Pulmonary artery endothelial cell (primary cell): ENCODE results near the gene INTU. TPM values are rescaled to one million over a fixed set of nuclear protein-coding genes. Genes with fewer than 3 reads are reported as not detected.
"Not testable (repeated sequence)": the region's sequence is repeated elsewhere in the genome, so short reads cannot be mapped to it uniquely, and the experiment has no call there.

Experiments used
- DNase-seq: peaks from one replicate; pipeline ENCODE4 v3.0.0-alpha.2; 2011; ENCODE audit warnings: low read depth, low spot score
- total RNA-seq: library from RNA; depleted of rRNA; stranded (reverse); fragments of >200 nt; gene quantifications from 2 replicates; pipeline ENCODE4 v1.2.3, GENCODE V29; 2014

Gene INTU
- total RNA-seq, 1 donor from 2014 or later, result 2.0 TPM

DNA sequence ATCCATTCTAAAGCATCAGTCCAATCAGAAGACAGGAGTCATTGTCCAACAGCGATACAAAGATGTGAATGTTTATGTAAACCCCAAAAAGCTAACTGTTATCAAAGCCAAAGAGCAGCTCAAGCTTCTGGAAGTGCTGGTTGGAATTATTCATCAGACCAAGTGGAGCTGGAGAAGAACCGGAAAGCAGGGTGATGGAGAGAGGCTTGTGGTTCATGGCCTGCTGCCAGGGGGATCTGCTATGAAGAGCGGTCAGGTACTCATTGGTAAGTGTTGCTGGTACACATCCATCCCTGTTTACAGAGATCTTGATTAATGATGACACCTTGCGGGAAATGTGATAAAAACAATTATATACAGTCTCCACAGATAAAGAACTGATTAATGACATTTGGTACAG is 11.0 kb downstream of the INTU start:
- DNase-seq, result no peak

GRCh38 chr4:127648061-127648460 is 15.3 kb downstream of the INTU start:
- DNase-seq, result no peak

- not testable (repeated sequence) for DNase-seq
Observed at GRCh38 chr4:127655590-127655989, 22.8 kb downstream of the INTU start.

DNA sequence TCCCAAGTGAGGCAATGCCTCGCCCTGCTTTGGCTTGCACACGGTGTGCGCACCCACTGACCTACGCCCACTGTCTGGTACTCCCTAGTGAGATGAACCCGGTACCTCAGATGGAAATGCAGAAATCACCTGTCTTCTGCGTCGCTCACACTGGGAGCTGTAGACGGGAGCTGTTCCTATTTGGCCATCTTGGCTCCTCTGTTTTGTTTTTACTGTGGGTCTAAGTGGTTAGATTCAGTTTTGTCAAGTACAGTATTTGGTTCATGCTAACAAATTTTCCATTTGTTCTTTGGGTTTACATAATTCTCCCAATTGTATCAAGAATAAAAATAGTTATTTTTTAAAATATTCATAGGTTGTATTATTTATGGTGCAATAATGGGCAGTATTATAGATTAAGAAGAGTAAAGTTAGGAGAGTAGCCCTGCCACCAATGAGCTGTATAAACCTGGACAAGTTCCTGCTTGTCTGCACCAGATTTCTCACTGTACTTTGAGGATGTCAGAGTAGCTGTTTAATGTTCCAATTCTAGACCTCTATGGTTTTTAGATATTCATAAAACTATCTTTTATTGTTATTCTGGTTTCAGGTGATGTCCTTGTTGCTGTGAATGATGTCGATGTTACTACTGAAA is 23.4 kb downstream of the INTU start:
- no peak for DNase-seq

- no peak for DNase-seq
Observed at GRCh38 chr4:127660284-127660885, 27.6 kb downstream of the INTU start.

DNA sequence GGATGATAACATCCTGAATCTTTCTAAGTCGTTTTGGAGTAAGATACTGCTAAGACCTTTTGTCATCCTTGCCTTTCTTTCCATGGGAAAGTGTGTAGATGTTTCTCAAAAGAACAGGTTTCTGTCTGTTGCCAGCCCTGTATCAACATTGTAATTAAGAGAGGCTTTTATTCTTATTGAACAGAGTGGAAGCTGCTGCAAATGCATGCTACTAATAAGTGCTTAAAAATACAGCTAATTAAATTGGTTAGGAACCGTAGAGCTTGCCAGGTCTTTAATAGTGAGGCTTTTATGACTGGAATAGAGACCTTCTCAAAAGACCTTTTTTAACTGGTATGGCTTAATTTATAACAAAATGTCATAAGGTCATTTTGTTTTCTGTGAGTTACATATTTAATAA is 34.4 kb downstream of the INTU start:
- no peak for DNase-seq

DNA sequence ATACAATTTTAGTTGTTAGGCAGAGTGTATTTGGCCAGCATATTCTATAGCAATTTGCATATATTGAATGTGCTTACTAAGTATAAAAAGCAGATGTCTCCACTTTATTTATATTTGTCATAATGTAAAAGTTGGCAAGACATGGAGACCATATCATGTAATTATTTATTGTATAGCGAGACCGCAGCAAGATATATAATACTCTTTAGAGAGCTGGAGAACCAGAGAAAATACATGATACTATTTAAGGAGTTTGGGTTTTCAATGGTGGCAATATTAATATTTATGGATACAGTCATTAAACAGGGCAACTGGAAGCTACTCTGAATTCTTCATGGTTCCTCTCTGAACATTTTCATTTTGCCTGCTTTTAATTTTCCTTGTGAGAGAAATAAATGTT is 35.0 kb downstream of the INTU start:
- no peak for DNase-seq

DNA sequence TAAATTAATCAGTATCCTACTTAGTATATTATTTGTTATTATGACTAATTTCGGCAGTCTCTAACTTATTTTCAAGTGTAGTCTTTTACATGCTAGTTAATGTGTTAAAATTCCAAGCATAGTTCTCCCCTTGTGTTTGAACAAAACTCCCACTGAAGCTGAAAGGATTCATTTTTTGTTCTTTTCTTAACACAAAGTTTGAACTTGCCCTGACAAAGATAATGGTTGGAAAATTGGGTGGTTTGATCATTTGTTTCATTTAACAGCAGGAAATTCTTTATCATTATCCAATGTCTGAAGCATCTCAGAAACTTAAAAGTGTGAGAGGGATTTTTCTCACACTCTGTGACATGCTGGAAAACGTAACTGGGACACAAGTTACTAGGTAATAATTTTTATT is 36.0 kb downstream of the INTU start:
- DNase-seq, result no peak

DNA sequence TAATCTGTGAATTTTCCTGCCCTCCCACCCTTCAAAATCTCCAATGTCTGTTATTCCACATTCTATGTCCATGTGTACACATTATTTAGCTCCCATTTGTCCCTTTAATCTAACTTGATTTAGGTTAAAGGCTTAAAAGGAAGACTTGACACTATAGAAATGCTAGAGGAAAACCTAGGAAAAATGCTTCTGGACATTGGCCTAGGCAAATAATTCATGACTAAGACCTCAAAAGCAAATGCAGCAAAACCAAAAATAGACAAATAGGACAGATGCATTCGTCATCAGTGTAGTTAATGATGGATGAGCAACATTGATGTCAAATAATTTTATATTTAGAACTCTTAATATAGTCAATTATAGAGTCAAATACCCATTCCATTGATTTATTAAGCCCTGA is 36.9 kb downstream of the INTU start:
- DNase-seq, result no peak

- DNase-seq, result no peak
Observed at GRCh38 chr4:127672111-127672510, 39.4 kb downstream of the INTU start.

GRCh38 chr4:127685292-127685691 is 52.5 kb downstream of the INTU start:
- DNase-seq, result no peak

DNA sequence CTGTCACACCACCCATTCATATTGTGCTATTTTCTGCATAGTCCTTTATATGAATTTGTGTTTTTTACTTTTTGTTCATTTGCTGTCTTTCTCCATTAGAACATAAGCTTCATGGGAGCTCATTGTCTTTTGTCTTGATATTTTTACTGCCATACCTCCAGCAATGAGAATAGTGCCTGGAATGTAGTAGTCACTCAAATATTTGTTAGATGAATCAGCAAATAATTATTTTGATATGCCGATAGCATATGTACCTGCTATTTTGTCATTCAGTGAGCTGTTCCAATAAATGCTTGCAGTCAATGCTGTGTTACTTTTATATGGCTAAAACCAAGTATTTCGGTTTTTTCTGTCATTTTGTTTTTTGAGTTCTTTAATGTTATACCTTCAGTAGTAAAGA is 53.9 kb downstream of the INTU start:
- no peak for DNase-seq

DNA sequence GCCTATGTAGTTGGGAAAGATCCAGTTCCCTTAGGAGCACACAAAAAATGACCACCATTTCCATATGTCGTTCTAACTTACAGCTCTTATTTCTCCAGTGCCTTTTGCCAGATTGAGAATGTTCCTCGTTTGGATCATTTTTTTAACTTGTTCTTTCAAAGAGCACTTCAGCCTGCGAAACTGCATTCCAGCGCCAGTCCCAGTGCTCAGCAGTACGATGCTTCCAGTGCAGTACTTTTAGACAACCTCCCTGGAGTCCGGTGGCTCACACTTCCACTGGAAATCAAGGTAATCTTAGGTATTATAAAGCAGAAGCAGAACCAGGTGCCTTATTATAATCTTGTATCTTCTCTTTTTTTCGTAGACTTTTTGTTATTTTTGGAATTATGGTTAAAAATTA is 54.8 kb downstream of the INTU start:
- no peak for DNase-seq

- DNase-seq, result no peak
Observed at GRCh38 chr4:127698789-127699200, 66.0 kb downstream of the INTU start.

DNA sequence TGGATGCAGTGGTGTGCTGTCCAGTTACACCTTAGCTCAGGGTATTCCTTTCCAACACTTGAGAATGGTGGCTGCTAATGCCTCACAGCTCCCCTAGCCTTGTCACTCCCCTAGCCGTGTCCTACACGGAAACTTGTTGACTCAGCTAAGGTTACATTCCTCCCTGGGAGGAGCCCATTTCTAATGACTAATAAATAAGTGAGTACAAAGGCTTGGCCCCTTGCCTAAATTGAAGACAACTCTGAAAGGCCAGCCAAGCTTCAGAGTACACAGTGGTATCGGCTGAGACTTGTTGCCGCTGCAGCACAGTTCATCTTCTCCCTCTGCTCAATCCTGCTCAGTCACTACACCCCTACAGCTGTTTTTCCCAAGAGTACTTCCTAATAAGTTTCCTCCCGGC is 76.2 kb downstream of the INTU start:
- DNase-seq, result peak; percentile 67

- DNase-seq, result no peak
Observed at GRCh38 chr4:127709456-127709855, 76.7 kb downstream of the INTU start.

DNA sequence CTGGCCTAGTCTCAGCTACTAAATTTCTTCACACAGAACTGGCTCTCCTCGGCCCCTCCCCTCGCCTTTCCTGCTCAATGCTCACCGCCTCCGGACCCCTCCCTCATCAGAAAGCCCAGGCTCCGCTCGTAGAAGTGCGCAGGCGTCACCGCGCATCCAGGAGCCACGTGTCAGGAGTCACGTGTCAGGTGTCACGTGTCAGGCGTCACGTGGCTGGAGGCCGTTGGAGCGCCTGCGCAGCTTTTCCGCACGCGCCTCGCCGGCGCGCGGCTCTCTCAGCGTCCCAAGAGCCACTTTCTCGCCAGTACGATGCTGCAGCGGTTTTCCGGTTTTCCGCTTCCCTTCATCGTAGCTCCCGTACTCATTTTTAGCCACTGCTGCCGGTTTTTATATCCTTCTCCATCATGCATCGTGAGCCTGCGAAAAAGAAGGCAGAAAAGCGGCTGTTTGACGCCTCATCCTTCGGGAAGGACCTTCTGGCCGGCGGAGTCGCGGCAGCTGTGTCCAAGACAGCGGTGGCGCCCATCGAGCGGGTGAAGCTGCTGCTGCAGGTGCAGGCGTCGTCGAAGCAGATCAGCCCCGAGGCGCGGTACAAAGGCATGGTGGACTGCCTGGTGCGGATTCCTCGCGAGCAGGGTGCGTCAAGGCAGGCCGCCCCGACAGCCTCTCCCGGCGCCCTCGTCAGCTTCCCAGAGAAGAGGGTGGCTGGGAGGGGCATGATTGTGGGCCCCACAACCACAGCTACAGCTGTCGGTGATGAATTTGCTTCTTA is 97.6 kb downstream of the INTU start, which contains the start of gene SLC25A31:
Gene SLC25A31 (plus strand): TSS at position 259 of the 772 bp plus-strand sequence. CDS start 146 bp downstream, at position 405.
- no peak for DNase-seq

- DNase-seq, result no peak
Observed at GRCh38 chr4:127731406-127731805, 98.6 kb downstream of the INTU start.

DNA sequence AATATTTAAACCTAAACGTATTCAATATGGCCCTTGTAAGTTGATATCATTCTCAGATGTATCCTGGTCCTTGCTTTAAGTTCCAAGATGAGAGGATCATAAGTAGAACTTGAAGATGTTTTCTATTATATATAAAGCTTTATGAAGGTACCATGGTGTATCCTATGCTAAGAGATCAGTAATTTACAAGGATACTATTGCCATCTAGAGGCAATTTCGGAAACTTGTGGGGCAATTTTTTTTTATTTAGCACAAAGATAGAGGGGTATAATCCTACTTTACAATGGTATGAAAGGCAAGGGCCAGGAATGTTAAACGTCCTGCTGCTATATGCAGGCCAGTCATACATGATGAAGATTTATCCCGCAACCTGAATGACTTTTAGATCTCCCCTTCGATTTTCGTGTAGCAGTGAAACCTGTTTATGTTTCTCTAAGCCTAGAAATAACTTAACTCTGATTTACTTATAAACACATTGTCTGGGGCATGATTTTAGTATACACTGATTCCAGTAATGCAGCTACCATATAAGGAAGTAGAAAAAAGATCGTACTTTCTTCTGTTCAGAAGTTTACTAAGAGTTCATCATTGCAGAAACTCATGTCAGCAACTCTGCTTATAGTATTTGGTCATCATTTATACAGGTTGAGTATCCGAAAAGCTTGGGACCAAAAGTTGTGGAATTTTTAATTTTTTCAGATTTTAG is 100.0 kb downstream of the INTU start:
- DNase-seq, result no peak

- DNase-seq, result no peak
Observed at GRCh38 chr4:127734976-127735375, 102.2 kb downstream of the INTU start.

DNA sequence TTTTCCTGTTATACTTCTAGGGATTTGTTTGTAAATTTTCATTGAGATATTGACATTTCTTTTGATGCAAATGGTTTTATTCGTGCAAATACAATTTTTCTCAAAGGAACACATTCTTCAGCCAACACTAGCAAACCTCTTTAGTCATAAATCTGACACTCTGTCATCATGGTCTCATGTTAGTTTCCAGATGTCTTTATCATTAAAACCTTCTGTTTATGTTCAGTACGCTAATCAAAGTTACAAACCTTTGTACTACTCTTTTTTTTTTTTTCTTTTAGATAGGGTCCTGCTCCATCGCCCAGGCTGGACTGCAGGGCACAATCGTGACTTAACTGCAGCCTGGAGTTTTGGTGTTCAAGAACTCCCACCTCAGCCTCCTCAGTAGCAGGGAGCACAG is 104.5 kb downstream of the INTU start:
- no peak for DNase-seq

GRCh38 chr4:127741247-127741646 is 108.5 kb downstream of the INTU start:
- no peak for DNase-seq
